Small intestine (tissue), 7 donors: Measurements from ENCODE around the gene SPATC1L. TPM values are rescaled to one million over a fixed set of nuclear protein-coding genes. Genes with fewer than 3 reads are reported as not detected.

Experiments used
- DNase-seq, 2 donors: peaks; one replicate each; pipeline versions ENCODE4 v3.0.0 to v3.0.0-alpha.2; 2013
- FAIRE-seq: peaks from 2 replicates; lab custom pipeline; 2012; peaks lifted over from hg19 to GRCh38; lab: Jason Lieb, UNC
- H3K27ac ChIP-seq, 3 donors: one replicate each; pipeline ENCODE4 v1.5.1; 2013; ENCODE audit warnings: low read length in 2 of 3, mild to moderate bottlenecking in 2 of 3, control low read depth in 1 of 3, inconsistent platforms in 1 of 3, low read depth in 1 of 3, moderate library complexity in 1 of 3
- H3K27me3 ChIP-seq, 3 donors: one replicate each; pipeline ENCODE4 v1.6.1; 2013; ENCODE audit warnings: low read length in 3 of 3, inconsistent platforms in 1 of 3; ENCODE audit not compliant: control insufficient read depth in 3 of 3, insufficient read depth in 3 of 3
- H3K36me3 ChIP-seq, 3 donors: one replicate each; pipeline ENCODE4 v1.6.1; 2013; ENCODE audit warnings: low read length in 3 of 3, inconsistent platforms in 1 of 3, low read depth in 1 of 3, mild to moderate bottlenecking in 1 of 3, moderate library complexity in 1 of 3; ENCODE audit not compliant: control insufficient read depth in 3 of 3, insufficient read depth in 2 of 3
- H3K4me1 ChIP-seq, 3 donors: one replicate each; pipeline ENCODE4 v1.6.1; 2013; ENCODE audit warnings: low read length in 2 of 3, inconsistent platforms in 1 of 3, low read depth in 1 of 3, mild to moderate bottlenecking in 1 of 3, moderate library complexity in 1 of 3; ENCODE audit not compliant: control insufficient read depth in 3 of 3, insufficient read depth in 2 of 3
- H3K4me3 ChIP-seq, 3 donors: one replicate each; pipeline ENCODE4 v1.5.1; 2013; ENCODE audit warnings: low read length in 3 of 3, control low read depth in 1 of 3, inconsistent platforms in 1 of 3, low read depth in 1 of 3, mild to moderate bottlenecking in 1 of 3, moderate library complexity in 1 of 3
- H3K9me3 ChIP-seq, 2 donors: one replicate each; pipeline ENCODE4 v1.6.1; 2013; ENCODE audit warnings: low read depth in 1 of 2, low read length in 1 of 2; ENCODE audit not compliant: control insufficient read depth in 2 of 2, insufficient read depth in 1 of 2
- WGBS, 3 donors: extraction: QIAGEN DNeasy Blood & Tissue Kit; methylation state at CpG; one replicate each; pipeline ENCODE4 v1.1.7; 2013; 5-methylcytosine and 5-hydroxymethylcytosine counted together
- polyA plus RNA-seq, 4 donors: library from polyadenylated mRNA; stranded (reverse) in 3 of 4; unstranded in 1 of 4; fragments of 200-250 nt in 3 of 4; fragments of 120-200 nt in 1 of 4; gene quantifications; one replicate each; pipeline versions ENCODE4 v1.2.1 to v1.2.3, GENCODE V29; 2013
- donor health status: healthy with polysubstance abuse.
- donor health status: control.
- donor health status: control.
- donor health status: Bipolar disorder and iron deficiency.
- donor health status: healthy.

Gene SPATC1L
- polyA plus RNA-seq, 4 donors, result 2.9 to 12.6 (median 8.2) TPM

DNA sequence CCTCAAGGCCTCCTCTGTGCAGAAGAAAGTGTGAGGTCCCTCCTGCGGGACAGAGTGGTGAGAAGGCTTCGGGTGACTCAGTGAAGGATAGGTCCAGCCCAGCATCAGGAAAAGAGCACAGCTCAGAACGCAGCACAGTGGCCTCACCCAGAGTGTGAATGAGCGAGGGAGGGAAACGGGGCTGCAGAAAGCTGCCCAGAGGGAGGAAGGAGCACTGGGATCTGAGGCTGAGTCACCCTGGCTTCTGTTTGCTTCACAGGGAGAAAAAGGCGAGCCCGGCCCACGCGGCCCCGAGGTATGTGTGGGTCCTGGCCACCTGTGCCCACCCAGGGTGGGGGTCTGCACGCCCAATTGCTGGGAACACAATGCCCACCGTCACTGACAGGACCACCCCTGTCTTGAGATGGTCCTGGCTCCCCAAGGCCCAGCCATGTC, 62.0 kb downstream of the SPATC1L start:
- no peaks in the 10 kb centered on the region for H3K9me3 ChIP-seq
- no peak overlapping the region for H3K4me3 ChIP-seq
- DNase-seq (no peak), FAIRE-seq (no peak)
- H3K4me1 ChIP-seq, result no peaks in the 10 kb centered on the region
- no peak overlapping the region for H3K27ac ChIP-seq
- no peaks in the 10 kb centered on the region for H3K27me3 ChIP-seq
- WGBS, 3 donors, result 64 to 84% (median 74%) methylated on average over 12 of the region's 12 CpGs
- H3K36me3 ChIP-seq, result peaks cover 0 to 54% (median 2%) of the 10 kb centered on the region in 3 donors

DNA sequence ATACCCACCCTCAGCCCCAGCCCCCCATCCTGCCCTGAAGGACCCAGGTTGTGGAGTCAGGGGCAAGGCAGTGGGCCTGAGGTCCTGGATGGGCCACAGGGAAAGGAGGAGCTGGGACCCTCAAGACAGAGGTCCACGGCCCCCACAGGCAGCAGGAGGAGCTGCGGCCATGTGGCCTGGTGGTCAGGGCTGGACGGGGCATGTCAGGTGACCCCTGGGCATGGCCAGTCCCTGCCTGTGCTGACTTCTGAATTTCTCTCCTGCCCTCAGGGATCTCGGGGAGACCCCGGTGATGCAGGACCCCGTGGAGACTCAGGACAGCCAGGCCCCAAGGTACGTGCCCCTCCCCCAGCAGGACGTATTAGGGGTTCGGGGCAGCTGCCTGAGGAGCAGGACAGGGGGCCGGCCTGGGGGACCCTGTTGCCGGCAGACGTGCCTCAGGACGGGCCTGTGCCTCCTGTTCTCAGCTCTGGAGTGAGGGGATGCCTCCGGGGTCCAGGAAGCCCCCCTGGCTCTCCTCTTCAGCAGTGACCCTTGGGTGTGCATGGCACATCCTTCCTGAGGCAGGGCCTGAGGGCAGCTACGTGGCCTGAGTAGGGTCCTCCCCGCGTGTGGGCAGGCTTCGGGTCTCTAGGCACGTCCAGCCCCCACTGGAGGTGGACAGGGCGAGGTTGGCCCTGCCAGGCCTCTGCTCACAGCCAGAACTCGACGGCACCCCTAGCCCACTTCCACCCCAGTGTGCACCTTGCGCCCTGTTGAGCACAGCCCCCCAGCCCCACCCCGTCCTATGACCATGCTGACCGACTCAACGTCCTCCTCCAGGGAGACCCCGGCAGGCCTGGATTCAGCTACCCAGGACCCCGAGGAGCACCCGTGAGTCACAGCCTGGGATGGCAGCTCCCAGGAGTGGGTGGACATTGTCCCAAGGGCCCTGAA, 62.7 kb downstream of the SPATC1L start:
- DNase-seq (no peak), FAIRE-seq (no peak)
- Histone ChIP-seq H3K27me3 (no peaks in the 10 kb centered on the region), H3K4me1 (no peaks in the 10 kb centered on the region), H3K27ac (no peak overlapping the region), H3K4me3 (no peak overlapping the region), H3K36me3 (peaks cover 0 to 58% (median 2%) of the 10 kb centered on the region in 3 donors), H3K9me3 (no peaks in the 10 kb centered on the region)
- WGBS, 3 donors, result 78 to 85% (median 80%) methylated on average over 27 to 29 of the region's 29 CpGs

DNA sequence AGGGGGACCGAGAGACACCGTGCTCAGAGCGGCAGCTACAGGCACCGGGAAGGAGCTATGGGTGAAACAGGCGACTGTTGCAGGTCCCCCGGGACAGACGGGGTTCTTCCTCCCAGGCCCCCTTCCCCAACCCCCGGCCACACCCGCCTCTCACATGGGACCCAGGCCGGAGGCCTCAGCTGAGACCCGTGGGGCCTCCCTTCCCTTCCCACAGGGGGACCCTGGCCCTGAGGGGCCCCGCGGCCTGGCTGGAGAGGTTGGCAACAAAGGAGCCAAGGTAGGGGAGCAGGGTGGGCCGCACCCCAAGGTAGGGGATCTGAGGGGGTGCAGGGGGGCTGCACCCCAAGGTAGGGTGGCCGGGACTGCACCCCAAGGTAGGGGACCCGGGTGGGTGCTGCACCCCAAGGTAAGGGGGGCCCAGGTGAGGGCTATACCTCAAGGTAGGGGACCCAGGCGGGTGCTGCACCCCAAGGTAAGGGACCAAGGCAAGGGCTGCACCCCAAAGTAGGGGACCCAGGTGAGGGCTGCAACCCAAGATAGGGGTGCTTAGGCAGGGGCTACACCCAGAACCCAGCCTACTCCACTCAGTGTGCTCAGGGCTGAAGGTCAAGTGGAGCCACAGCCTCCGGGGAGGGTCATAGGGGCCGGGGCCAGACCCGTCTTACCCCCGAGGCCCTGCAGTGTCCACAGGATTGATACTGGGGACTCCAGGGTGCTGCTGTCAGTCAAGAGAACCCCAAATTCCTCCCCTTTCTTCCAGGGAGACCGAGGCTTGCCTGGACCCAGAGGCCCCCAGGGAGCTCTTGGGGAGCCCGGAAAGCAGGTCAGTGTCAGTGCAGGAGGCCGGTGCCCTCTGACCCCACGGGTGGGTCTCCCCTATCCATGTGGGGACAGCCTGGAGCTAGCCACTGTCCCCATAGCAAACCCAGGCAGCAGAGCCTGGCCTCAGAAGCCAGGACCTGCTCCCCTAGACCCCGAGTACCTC, 63.7 kb downstream of the SPATC1L start:
- H3K27ac ChIP-seq, result no peak overlapping the region
- no peak for DNase-seq
- no peak overlapping the region for H3K4me3 ChIP-seq
- FAIRE-seq, result no peak
- no peaks in the 10 kb centered on the region for H3K27me3 ChIP-seq
- no peaks in the 10 kb centered on the region for H3K4me1 ChIP-seq
- peaks cover 0 to 64% (median 2%) of the 10 kb centered on the region in 3 donors for H3K36me3 ChIP-seq
- no peaks in the 10 kb centered on the region for H3K9me3 ChIP-seq
- WGBS, 3 donors, result 67 to 82% (median 75%) methylated on average over 24 to 26 of the region's 26 CpGs

DNA sequence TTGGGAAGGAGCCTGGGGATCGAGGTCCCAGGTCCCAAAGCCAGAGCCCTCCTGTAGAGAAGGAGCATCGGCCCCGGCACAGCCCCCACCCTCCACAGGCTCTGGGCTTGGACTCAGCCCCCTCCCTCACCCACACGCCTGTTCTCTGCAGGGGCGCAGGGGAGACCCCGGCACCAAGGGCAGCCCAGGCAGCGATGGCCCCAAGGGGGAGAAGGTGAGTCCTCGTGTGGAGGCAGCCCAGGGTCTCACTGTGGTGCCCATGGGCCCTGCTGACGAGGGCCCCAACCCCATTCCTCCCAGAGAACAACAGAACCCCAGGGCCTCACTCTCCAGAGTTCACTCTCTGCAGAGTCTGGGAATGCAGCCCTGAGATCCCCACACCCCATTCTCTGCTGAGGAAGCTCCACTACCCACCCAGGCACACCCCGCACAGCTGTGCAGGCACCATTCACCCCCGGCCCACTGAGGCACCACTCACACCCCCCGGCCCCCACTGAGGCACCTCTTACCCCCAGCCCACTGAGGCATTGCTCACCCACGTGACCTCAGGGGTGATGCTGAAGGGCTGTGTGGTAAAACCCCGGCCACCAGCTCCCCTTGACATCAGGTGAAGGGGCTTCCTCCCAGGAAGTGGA, 64.5 kb downstream of the SPATC1L start:
- peaks cover 0 to 4% of the 10 kb centered on the region in 2 donors for H3K9me3 ChIP-seq
- H3K36me3 ChIP-seq, result peaks cover 0 to 69% (median 2%) of the 10 kb centered on the region in 3 donors
- FAIRE-seq (no peak), DNase-seq (no peak)
- no peaks in the 10 kb centered on the region for H3K27me3 ChIP-seq
- H3K27ac ChIP-seq, result no peak overlapping the region
- WGBS, 3 donors, result 59 to 81% (median 68%) methylated on average over 13 to 14 of the region's 14 CpGs
- H3K4me3 ChIP-seq, result no peak overlapping the region
- no peaks in the 10 kb centered on the region for H3K4me1 ChIP-seq

DNA sequence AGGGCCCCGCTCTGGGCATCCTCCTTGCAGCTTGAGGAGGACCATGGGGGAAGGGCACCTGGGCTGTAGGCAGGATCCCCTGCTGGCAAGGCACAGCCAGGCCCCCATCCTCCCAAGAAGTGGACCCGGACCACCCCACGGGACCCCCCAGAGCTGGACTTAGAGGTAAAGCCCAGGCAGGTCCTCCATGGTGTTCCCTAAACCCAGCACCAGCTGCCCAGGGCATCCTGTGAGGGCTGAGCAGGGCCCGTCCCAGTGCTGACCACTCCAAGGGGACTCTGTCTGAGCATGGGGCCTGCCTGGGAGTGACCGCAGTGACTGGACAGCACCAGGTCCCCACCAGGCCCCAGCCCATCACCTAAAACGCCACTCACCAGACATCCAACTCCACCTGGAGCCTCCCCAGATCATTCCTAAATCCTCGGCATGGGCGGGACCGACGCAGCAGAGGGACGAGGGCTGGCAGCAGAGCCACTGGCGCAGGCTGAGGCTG, 65.1 kb downstream of the SPATC1L start:
- Histone ChIP-seq H3K4me3 (no peak overlapping the region), H3K4me1 (no peaks in the 10 kb centered on the region), H3K27me3 (no peaks in the 10 kb centered on the region), H3K36me3 (peaks cover 0 to 65% (median 2%) of the 10 kb centered on the region in 3 donors), H3K9me3 (peaks cover 0 to 4% of the 10 kb centered on the region in 2 donors), H3K27ac (no peak overlapping the region)
- FAIRE-seq (no peak), DNase-seq (no peak)
- 73 to 91% (median 76%) methylated on average over 12 of the region's 12 CpGs for WGBS, 3 donors

DNA sequence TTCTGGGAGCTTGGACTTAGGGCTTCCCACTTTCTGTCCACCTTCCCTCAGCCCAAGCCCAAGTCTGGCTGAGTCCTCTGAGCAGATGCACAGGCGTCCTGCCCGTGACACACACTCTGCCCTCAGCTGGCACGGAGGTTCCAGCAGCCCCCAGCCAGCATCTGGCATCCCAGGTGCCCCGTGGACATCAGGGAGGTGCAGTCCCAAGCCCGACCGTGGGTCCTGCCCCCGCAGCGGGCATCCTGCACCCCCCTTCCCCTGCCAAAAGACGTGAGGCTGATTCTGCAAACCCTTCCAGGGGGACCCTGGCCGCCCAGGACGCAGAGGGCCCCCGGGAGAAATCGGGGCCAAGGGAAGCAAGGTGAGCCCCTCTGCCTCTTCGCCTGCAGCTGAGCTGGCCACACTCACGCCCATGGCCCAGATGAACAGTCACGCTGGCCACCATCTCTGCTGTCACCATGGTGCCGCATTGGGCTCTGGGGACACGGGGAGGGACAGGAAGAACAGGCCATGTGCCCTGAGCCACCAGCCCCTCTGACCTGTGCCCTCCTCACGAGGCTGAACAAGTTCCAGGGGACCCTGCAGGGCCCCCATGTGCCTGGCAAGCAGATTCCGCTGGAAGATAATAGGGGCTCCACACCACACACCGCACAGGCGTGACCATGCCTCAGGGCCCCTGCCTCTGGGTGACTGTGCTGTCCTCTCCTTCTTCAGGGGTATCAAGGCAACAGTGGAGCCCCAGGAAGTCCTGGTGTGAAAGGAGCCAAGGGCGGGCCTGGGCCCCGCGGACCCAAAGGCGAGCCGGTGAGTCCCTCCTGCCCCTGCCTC, 65.7 kb downstream of the SPATC1L start:
- 76 to 89% (median 78%) methylated on average over 27 of the region's 27 CpGs for WGBS, 3 donors
- no peak overlapping the region for H3K27ac ChIP-seq
- FAIRE-seq, result no peak
- no peaks in the 10 kb centered on the region for H3K27me3 ChIP-seq
- H3K4me3 ChIP-seq, result no peak overlapping the region
- H3K9me3 ChIP-seq, result peaks cover 0 to 4% of the 10 kb centered on the region in 2 donors
- no peak for DNase-seq
- H3K4me1 ChIP-seq, result no peaks in the 10 kb centered on the region
- peaks cover 0 to 69% (median 2%) of the 10 kb centered on the region in 3 donors for H3K36me3 ChIP-seq

DNA sequence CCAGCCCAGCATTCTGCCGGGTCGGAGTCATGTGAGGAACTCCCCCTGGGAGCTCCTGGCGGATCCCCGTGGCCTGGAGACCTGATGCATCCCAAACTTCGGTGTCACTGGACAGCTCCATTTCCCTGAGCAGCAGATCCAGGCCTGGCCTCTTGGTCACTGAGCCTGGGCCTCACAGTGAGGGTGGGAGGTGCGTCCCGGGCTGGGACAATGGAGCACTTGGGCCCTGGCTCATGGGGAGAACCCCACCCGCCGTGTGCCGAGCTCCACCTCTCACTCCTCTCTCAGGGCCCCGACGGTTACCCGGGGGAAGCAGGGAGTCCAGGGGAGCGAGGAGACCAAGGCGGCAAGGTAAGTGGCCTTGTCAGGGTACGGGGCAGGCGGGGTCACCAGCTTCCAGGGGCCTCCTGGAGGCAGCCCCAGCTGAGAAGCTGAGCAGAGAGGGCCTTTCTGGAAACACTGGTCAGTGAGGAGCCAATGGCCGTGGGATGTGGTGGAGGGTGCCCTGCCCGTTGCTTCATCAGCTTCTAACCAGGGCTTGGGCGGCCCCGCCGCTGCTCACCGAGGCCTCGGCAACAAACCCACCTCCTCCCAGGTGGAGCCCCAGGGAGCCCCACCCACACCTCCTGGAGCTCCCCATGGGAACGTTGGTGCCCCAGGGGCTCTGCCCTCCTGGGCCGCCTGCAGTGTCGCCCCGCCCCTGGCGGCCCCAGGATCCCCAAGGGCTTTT, 66.5 kb downstream of the SPATC1L start:
- no peak for DNase-seq
- Histone ChIP-seq H3K4me3 (no peak overlapping the region), H3K27me3 (no peaks in the 10 kb centered on the region), H3K27ac (no peak overlapping the region), H3K9me3 (peaks cover 0 to 4% of the 10 kb centered on the region in 2 donors), H3K4me1 (no peaks in the 10 kb centered on the region), H3K36me3 (peaks cover 0 to 75% (median 2%) of the 10 kb centered on the region in 3 donors)
- 71 to 80% (median 75%) methylated on average over 27 to 29 of the region's 29 CpGs for WGBS, 3 donors
- FAIRE-seq, result no peak
